ENCODE measurements around the gene ECEL1.
"Not testable (repeated sequence)": the region's sequence is repeated elsewhere in the genome, so short reads cannot be mapped to it uniquely, and the experiment has no call there.

GRCh38 chr2:232440220-232441018 lies 47.2 kb downstream of the ECEL1 start:
- TF ChIP-seq CTCF (conservative IDR thresholded peaks at IDR 0.05; ENCODE audit: low read depth, low read length) (peak; percentile 87), RAD21 (IDR thresholded peaks at IDR 0.05; ENCODE audit: low read length) (peak; percentile 84), SMC3 (IDR thresholded peaks at IDR 0.05; ENCODE audit: low read depth, low read length) (peak; percentile 61)
- not testable (repeated sequence) for TF ChIP-seq CEBPB (IDR thresholded peaks at IDR 0.05; ENCODE audit: low read depth, low read length); ELK1 (IDR thresholded peaks at IDR 0.05; ENCODE audit: borderline replicate concordance, low read depth, low read length); MAZ (IDR thresholded peaks at IDR 0.05; ENCODE audit: borderline replicate concordance, low read depth, low read length); POLR2A (IDR thresholded peaks at IDR 0.05; ENCODE audit: low read depth, low read length); FOS (IDR thresholded peaks at IDR 0.05; ENCODE audit: low read depth, low read length); MAFK (IDR thresholded peaks at IDR 0.05; ENCODE audit: low read depth, low read length); USF2 (IDR thresholded peaks at IDR 0.05; ENCODE audit: low read depth, low read length); MXI1 (IDR thresholded peaks at IDR 0.05; ENCODE audit: borderline replicate concordance, low read depth, low read length); RFX5 (IDR thresholded peaks at IDR 0.05; ENCODE audit: low read depth, low read length); BHLHE40 (IDR thresholded peaks at IDR 0.05; ENCODE audit: low read depth, low read length)
